Measurements from ENCODE around the gene TMEM147.

- TF ChIP-seq, protein P1, sequence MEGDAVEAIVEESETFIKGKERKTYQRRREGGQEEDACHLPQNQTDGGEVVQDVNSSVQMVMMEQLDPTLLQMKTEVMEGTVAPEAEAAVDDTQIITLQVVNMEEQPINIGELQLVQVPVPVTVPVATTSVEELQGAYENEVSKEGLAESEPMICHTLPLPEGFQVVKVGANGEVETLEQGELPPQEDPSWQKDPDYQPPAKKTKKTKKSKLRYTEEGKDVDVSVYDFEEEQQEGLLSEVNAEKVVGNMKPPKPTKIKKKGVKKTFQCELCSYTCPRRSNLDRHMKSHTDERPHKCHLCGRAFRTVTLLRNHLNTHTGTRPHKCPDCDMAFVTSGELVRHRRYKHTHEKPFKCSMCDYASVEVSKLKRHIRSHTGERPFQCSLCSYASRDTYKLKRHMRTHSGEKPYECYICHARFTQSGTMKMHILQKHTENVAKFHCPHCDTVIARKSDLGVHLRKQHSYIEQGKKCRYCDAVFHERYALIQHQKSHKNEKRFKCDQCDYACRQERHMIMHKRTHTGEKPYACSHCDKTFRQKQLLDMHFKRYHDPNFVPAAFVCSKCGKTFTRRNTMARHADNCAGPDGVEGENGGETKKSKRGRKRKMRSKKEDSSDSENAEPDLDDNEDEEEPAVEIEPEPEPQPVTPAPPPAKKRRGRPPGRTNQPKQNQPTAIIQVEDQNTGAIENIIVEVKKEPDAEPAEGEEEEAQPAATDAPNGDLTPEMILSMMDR (IDR thresholded peaks at IDR 0.05; ENCODE audit: low read depth, low read length) = no peak
- TF ChIP-seq, protein P2, sequence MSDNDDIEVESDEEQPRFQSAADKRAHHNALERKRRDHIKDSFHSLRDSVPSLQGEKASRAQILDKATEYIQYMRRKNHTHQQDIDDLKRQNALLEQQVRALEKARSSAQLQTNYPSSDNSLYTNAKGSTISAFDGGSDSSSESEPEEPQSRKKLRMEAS (IDR thresholded peaks at IDR 0.05; ENCODE audit: low read depth, low read length) = no peak
- no peak for TF ChIP-seq POLR2A (IDR thresholded peaks at IDR 0.05; ENCODE audit: extremely low read depth, insufficient read length)
- no peak for TF ChIP-seq MYC (IDR thresholded peaks at IDR 0.05; ENCODE audit: low read depth, low read length)
Measured at GRCh38 chr19:35519291-35519690, 26.1 kb upstream of the TMEM147 start.
